GM21381 (cell line): ENCODE results near the gene RBPJ.
A peak's percentile ranks its signal among the peaks of the same experiment; 100 is the strongest.
"Not testable (repeated sequence)": the region's sequence is repeated elsewhere in the genome, so short reads cannot be mapped to it uniquely, and the experiment has no call there.

ENCODE experiments used
- ATAC-seq: cut with Tn5 transposase; IDR thresholded peaks from one replicate; pipeline ENCODE4 v1.9.1; 2021; ENCODE audit warnings: mild to moderate bottlenecking, moderate library complexity; ENCODE audit not compliant: unreplicated experiment

The RBPJ gene

GRCh38 chr4:26369132-26369531, 48.3 kb downstream of the RBPJ start:
- ATAC-seq = no peak

GRCh38 chr4:26369581-26369980, 48.8 kb downstream of the RBPJ start:
- no peak for ATAC-seq

GRCh38 chr4:26372076-26372475, 51.3 kb downstream of the RBPJ start:
- ATAC-seq = no peak

GRCh38 chr4:26372525-26373172, 51.8 kb downstream of the RBPJ start:
- peak; percentile 93 for ATAC-seq

- ATAC-seq = no peak
Observed at GRCh38 chr4:26375551-26375950, 54.7 kb downstream of the RBPJ start.

GRCh38 chr4:26377328-26378311, 56.8 kb downstream of the RBPJ start:
- ATAC-seq = no peak

- ATAC-seq = no peak
Observed at GRCh38 chr4:26379837-26380236, 59.0 kb downstream of the RBPJ start.

GRCh38 chr4:26380740-26381139, 59.9 kb downstream of the RBPJ start:
- no peak for ATAC-seq

GRCh38 chr4:26384380-26385057, 63.7 kb downstream of the RBPJ start:
- no peak for ATAC-seq

- no peak for ATAC-seq
Observed at GRCh38 chr4:26385690-26386089, 64.9 kb downstream of the RBPJ start.

GRCh38 chr4:26386386-26386785, 65.6 kb downstream of the RBPJ start:
- no peak for ATAC-seq

GRCh38 chr4:26388671-26389070, 67.9 kb downstream of the RBPJ start:
- no peak for ATAC-seq

- no peak for ATAC-seq
Observed at GRCh38 chr4:26397086-26397485, 76.3 kb downstream of the RBPJ start.

GRCh38 chr4:26400132-26400531, 79.3 kb downstream of the RBPJ start:
- ATAC-seq = no peak

GRCh38 chr4:26402017-26402416, 81.2 kb downstream of the RBPJ start:
- ATAC-seq = not testable (repeated sequence)

GRCh38 chr4:26402458-26402857, 81.6 kb downstream of the RBPJ start:
- peak; percentile 71 for ATAC-seq

- no peak for ATAC-seq
Observed at GRCh38 chr4:26404743-26405206, 84.0 kb downstream of the RBPJ start.

- ATAC-seq = no peak
Observed at GRCh38 chr4:26406346-26406975, 85.6 kb downstream of the RBPJ start.

- no peak for ATAC-seq
Observed at GRCh38 chr4:26407476-26407875, 86.7 kb downstream of the RBPJ start.

- ATAC-seq = no peak
Observed at GRCh38 chr4:26410385-26411293, 89.8 kb downstream of the RBPJ start.
